Hematopoietic multipotent progenitor cell treated with erythropoietin and hydrocortisone succinate and interleukin-3 and kit ligand, for 8 days (in vitro differentiated cells): ENCODE data around the gene SNRPB.
"Not testable (repeated sequence)": the region's sequence is repeated elsewhere in the genome, so short reads cannot be mapped to it uniquely, and the experiment has no call there.

Experiments
- DNase-seq: peaks from one replicate; pipeline ENCODE4 v3.0.0-alpha.2; 2015

SNRPB gene

GRCh38 chr20:2470423-2471193 lies at the start of gene SNRPB:
TSS of gene SNRPB (minus strand) at chr20:2470789. CDS start at chr20:2470690, 99 bp downstream.
- DNase-seq, result peak; percentile 98

GRCh38 chr20:2519115-2519809 lies 48.7 kb upstream of the SNRPB start:
- no peak for DNase-seq

GRCh38 chr20:2518558-2518957 lies 48.0 kb upstream of the SNRPB start:
- peak; percentile 55 for DNase-seq

- no peak for DNase-seq
These were observed 47.5 kb upstream of the SNRPB start for GRCh38 chr20:2518096-2518495.

- no peak for DNase-seq
These were observed 45.8 kb upstream of the SNRPB start for GRCh38 chr20:2516399-2516798.

GRCh38 chr20:2515203-2515602 lies 44.6 kb upstream of the SNRPB start:
- DNase-seq, result no peak

- peak; percentile 12 for DNase-seq
These were observed 39.2 kb upstream of the SNRPB start for GRCh38 chr20:2509794-2510193.

- DNase-seq, result no peak
These were observed 38.8 kb upstream of the SNRPB start for GRCh38 chr20:2509468-2509781.

GRCh38 chr20:2508631-2509467 lies 38.3 kb upstream of the SNRPB start, which contains the start of gene ZNF343:
TSS of gene ZNF343 (minus strand) at chr20:2508915. CDS start at chr20:2493895, 15,020 bp downstream.
- DNase-seq, result peak; percentile 93

GRCh38 chr20:2507875-2508630 lies 37.5 kb upstream of the SNRPB start:
- peak; percentile 39 for DNase-seq

- DNase-seq, result no peak
These were observed 36.9 kb upstream of the SNRPB start for GRCh38 chr20:2507464-2507863.

- not testable (repeated sequence) for DNase-seq
These were observed 35.8 kb upstream of the SNRPB start for GRCh38 chr20:2506426-2506825.

- not testable (repeated sequence) for DNase-seq
These were observed 34.2 kb upstream of the SNRPB start for GRCh38 chr20:2504803-2505202.

- not testable (repeated sequence) for DNase-seq
These were observed 32.3 kb upstream of the SNRPB start for GRCh38 chr20:2502808-2503384.

GRCh38 chr20:2485661-2486060 lies 15.1 kb upstream of the SNRPB start:
- DNase-seq, result no peak

- no peak for DNase-seq
These were observed 14.5 kb upstream of the SNRPB start for GRCh38 chr20:2485080-2485479.

- DNase-seq, result no peak
These were observed 12.9 kb upstream of the SNRPB start for GRCh38 chr20:2483504-2483903.

- DNase-seq, result no peak
These were observed 9.8 kb upstream of the SNRPB start for GRCh38 chr20:2480381-2480780.

- no peak for DNase-seq
These were observed 6.4 kb upstream of the SNRPB start for GRCh38 chr20:2476742-2477615.

GRCh38 chr20:2475850-2476741 lies 5.5 kb upstream of the SNRPB start:
- no peak for DNase-seq
